Glutamatergic neuron (in vitro differentiated cells): ENCODE data around the gene ANKZF1. TPM values are rescaled to one million over a fixed set of nuclear protein-coding genes. Genes with fewer than 3 reads are reported as not detected.

Experiments used
- DNase-seq: peaks from one replicate; pipeline ENCODE4 v3.0.0; 2022
- H3K27ac Mint-ChIP-seq: one replicate; pipeline ENCODE4 v1.8.0; 2020; ENCODE audit warnings: mild to moderate bottlenecking, mixed read lengths, inconsistent platforms; ENCODE audit not compliant: unreplicated experiment
- H3K27me3 Mint-ChIP-seq: one replicate; pipeline ENCODE4 v1.8.0; 2020; ENCODE audit warnings: mild to moderate bottlenecking, moderate library complexity, mixed read lengths, inconsistent platforms; ENCODE audit not compliant: unreplicated experiment
- H3K36me3 Mint-ChIP-seq: one replicate; pipeline ENCODE4 v1.8.0; 2020; ENCODE audit warnings: mild to moderate bottlenecking, mixed read lengths, inconsistent platforms; ENCODE audit not compliant: unreplicated experiment
- H3K4me1 Mint-ChIP-seq: one replicate; pipeline ENCODE4 v1.8.0; 2020; ENCODE audit warnings: mild to moderate bottlenecking, low read depth, mixed read lengths, inconsistent platforms; ENCODE audit not compliant: unreplicated experiment
- H3K4me3 Mint-ChIP-seq: one replicate; pipeline ENCODE4 v1.8.0; 2020; ENCODE audit warnings: mild to moderate bottlenecking, mixed read lengths, inconsistent platforms; ENCODE audit not compliant: unreplicated experiment
- H3K9me3 Mint-ChIP-seq: one replicate; pipeline ENCODE4 v1.8.0; 2020; ENCODE audit warnings: mild to moderate bottlenecking, moderate library complexity, mixed read lengths, inconsistent platforms; ENCODE audit not compliant: unreplicated experiment
- total RNA-seq: library from RNA; stranded (reverse); fragmentation: NEBNext Ultra II Directional; extraction: Animal tissue kit (Norgen Biotek cat#: 25700); gene quantifications from one replicate; pipeline ENCODE4 v1.2.1, GENCODE V29; 2021; ENCODE audit not compliant: unreplicated experiment
- TF ChIP-seq, protein P1 (sequence below): fragments of 200-600 bp; sonication (generic); IDR thresholded peaks from one replicate; pipeline ENCODE4 v1.5.0; 2021; ENCODE audit not compliant: partially characterized antibody, unreplicated experiment

The ANKZF1 gene
- total RNA-seq, 1 donor from 2014 or later = 95.8 TPM

DNA sequence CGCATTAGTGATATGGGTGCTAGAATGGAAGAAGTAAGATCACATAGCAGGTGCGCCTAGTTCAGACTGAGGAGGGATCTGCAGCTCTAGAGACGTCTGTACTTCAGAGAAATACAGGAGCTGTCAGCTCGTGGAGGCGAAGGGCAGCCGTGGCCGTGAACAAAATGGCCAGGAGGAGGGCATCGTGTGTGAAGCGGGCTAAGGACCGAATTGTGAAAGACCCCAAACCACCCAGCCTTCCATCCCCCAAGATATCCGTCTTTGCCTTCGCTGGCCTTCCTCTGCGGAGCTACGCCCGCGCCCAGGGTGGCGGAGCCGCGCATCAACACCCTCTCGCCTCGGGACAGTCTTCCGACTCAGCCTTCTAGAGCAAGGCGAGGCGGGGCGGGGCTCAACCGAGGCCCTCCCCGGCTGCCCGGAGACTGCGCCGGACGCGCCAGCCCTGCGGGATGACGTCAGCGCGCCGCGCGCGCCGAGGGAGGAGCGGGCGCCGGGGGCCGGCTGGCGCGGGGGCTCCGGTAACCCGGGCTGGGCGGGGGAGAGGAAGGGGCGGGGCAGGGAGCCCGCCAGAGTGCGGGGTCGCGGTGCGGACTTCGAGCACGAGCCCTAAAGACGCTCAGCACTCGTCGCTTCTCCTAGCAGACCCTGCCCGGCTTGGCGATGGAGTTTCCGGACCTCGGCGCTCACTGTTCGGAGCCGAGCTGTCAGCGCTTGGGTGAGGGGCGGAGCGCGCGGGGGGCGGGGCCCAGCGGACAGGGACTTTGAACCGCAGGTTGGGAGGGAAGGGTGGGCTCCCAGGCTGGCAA, 23.1 kb upstream of the ANKZF1 start, which contains the start of gene ZFAND2B:
ZFAND2B (plus strand) TSS at position 455 of the 806 bp plus-strand sequence; CDS start at position 661, 206 bp downstream.
- Mint-ChIP-seq H3K4me3 (peak within 1 kb of the TSS; percentile 89), H3K9me3 (peaks cover 12% of the 10 kb centered on the region), H3K27me3 (no peaks in the 10 kb centered on the region), H3K27ac (peak within 1 kb of the TSS; percentile 92), H3K4me1 (peaks cover 5% of the 10 kb centered on the region), H3K36me3 (no peaks in the 10 kb centered on the region)
- peak; percentile 96 for DNase-seq
- TF ChIP-seq, protein P1, sequence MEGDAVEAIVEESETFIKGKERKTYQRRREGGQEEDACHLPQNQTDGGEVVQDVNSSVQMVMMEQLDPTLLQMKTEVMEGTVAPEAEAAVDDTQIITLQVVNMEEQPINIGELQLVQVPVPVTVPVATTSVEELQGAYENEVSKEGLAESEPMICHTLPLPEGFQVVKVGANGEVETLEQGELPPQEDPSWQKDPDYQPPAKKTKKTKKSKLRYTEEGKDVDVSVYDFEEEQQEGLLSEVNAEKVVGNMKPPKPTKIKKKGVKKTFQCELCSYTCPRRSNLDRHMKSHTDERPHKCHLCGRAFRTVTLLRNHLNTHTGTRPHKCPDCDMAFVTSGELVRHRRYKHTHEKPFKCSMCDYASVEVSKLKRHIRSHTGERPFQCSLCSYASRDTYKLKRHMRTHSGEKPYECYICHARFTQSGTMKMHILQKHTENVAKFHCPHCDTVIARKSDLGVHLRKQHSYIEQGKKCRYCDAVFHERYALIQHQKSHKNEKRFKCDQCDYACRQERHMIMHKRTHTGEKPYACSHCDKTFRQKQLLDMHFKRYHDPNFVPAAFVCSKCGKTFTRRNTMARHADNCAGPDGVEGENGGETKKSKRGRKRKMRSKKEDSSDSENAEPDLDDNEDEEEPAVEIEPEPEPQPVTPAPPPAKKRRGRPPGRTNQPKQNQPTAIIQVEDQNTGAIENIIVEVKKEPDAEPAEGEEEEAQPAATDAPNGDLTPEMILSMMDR = no peak

DNA sequence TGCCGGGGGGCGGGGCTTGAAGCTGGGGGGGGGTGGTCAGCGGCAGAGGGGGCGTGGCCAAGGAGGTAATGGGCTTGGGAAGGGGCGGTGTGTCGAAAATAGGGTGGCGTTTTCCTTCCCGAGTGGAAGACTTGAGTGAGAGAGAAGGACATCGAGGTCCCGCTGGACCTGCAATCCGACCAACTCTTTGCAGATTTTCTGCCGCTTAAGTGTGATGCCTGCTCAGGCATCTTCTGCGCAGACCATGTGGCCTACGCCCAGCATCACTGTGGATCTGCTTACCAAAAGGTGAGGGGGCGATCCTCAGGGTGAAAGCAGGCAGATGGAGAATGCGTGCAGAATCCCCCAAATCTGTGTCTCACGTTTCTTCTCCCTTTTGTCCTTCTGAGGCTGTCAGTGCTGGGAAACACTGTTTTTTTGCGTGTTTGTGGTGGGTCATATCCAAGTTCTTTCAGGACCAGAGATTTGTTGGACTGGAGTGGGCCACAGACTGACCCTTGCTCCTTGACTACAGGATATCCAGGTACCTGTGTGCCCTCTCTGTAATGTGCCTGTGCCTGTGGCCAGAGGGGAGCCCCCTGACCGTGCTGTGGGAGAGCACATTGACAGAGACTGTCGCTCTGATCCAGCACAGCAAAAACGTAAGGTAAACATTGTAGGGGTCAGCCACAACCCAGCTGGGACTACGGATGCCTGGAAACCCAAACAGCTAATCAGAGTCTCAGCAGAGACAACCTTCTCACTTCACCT, 22.3 kb upstream of the ANKZF1 start:
- H3K4me3 Mint-ChIP-seq = peak overlapping the region; percentile 89
- DNase-seq = no peak
- TF ChIP-seq, protein P1 = no peak
- H3K36me3 Mint-ChIP-seq = no peaks in the 10 kb centered on the region
- peak overlapping the region; percentile 80 for H3K27ac Mint-ChIP-seq
- no peaks in the 10 kb centered on the region for H3K27me3 Mint-ChIP-seq
- H3K9me3 Mint-ChIP-seq = peaks cover 14% of the 10 kb centered on the region
- H3K4me1 Mint-ChIP-seq = peaks cover 5% of the 10 kb centered on the region

DNA sequence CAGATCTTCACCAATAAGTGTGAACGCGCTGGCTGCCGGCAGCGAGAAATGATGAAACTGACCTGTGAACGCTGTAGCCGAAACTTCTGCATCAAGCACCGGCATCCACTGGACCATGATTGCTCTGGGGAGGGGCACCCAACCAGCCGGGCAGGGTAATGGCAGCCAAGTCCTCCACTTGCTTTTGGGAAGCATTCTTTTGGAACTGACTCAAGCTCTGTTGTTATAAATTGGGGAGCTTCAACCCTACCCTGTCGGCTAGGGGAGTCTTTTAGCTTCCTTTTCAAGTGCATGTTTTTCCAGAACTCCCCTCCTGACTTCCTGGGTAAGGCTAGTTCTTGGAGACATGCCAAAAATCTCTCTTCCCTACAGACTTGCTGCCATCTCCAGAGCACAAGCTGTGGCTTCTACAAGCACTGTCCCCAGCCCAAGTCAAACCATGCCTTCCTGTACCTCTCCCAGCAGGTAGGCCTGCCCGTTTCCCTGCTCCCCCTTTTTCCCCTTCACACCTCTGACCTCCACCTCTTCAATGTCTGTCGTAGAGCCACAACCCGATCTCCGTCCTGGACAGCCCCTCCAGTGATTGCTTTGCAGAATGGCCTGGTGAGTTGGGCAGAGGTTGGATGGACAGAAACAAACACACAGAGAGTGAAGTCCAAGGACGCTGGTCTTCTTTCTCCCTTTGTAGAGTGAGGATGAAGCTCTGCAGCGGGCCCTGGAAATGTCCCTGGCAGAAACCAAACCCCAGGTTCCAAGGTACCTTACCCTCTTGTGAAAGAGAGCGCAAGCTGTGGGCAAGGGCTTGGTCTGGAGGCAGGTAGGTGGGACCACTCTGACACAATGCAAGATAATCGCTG, 21.5 kb upstream of the ANKZF1 start:
- Mint-ChIP-seq H3K36me3 (no peaks in the 10 kb centered on the region), H3K4me1 (peaks cover 5% of the 10 kb centered on the region), H3K9me3 (peaks cover 14% of the 10 kb centered on the region), H3K27me3 (no peaks in the 10 kb centered on the region), H3K27ac (peak overlapping the region; percentile 0), H3K4me3 (peak overlapping the region; percentile 89)
- no peak for DNase-seq
- TF ChIP-seq, protein P1 = no peak

DNA sequence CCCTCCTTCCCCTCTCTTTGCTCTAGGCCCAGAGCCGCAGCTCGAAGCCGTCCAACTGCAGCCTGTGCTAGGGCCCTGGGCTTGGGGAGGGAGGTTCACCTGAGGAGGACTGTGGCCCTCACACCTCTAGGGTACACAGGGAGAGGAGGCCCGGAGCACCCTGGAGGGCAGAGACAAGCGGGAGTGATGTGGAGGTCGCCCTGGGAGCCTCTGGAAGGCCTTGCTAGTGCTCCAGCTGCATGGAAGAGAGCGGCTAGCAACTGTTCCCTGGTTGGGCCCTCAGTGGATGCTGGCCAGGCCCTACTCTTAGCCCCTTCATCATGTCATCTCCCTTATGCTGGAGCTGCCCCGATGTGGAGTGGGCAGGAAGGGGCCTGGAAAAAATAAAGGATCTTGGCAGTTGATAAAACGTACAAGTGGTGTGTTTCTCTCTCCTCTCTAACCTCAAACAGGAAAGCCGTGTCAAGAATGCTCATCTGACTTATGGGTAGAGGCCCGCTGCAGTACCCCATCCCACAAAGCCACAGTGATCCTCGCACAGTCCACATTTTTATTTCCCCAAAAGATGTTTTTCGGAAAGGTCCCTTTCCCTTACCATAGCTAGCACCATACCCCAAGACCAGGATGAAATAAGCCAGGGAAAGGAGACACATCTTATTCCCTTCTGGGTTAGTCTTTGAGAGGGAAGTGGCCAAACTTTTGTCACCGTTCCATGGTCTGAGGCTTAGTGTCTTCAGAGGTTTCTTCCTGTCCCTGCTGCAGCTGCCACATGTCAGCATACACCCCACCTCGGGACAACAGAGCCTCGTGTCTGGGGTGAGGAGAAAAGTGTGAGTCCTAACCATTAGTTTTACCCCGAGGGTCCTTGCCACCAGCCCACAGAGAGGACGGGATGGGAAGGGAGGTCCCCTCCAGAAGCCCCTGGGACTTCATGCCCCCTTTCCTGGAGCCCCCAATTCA, 20.1 kb upstream of the ANKZF1 start:
- H3K27me3 Mint-ChIP-seq = peaks cover 5% of the 10 kb centered on the region
- H3K4me1 Mint-ChIP-seq = peaks cover 5% of the 10 kb centered on the region
- peaks cover 14% of the 10 kb centered on the region for H3K9me3 Mint-ChIP-seq
- H3K4me3 Mint-ChIP-seq = no peak overlapping the region
- TF ChIP-seq, protein P1 = no peak
- no peaks in the 10 kb centered on the region for H3K36me3 Mint-ChIP-seq
- no peak for DNase-seq
- no peak overlapping the region for H3K27ac Mint-ChIP-seq
